Measurements from ENCODE around the gene MGAT5.

DNA sequence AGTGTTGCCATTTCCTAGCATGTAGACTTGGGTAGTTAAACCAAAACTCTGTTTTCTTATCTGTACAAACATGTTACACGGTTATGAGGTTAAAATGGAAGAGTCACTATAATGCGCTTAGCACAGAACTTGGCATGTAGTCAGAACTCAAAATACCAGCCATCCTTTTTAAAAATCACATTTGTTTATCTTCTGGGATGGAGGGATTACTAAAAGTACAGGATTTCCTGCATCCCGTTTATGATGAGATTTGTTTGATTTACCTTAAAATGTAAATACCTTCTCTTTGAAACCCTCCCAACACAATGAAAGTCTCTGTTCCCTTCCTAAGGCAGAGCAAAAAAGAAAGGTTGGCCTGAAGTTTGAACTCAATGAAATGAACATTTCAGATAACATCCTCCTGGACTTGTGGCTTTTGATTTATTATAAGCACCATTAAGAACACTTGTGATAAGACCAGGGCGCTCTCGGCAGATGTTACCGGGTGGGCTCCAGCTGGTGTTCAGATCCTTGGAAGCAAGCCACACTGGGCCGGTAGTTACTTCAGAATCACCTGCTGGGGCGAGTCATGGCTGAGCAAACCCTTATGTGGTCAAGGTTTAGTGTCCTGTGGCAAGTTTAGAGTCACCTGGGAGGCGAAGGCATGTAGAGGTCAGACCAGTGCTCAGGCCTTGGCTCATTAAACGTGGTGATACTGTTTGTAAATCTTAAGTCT lies 105.7 kb downstream of the MGAT5 start:
- no peak for TF ChIP-seq ZNF280D (tag by site-specific recombination; IDR thresholded peaks at IDR 0.05)
- TF ChIP-seq ZNF629 (tag by site-specific recombination; IDR thresholded peaks at IDR 0.05), result no peak
- TF ChIP-seq ZNF311 (tag by site-specific recombination; IDR thresholded peaks at IDR 0.05; ENCODE audit: borderline replicate concordance), result no peak
- TF ChIP-seq ZNF449 (tag by site-specific recombination; IDR thresholded peaks at IDR 0.05), result no peak
- no peak for TF ChIP-seq CTCF (tag by site-specific recombination; IDR thresholded peaks at IDR 0.05)
- TF ChIP-seq ZBTB20 (tag by site-specific recombination; IDR thresholded peaks at IDR 0.05), result no peak
- TF ChIP-seq REPIN1 (tag by site-specific recombination; IDR thresholded peaks at IDR 0.05; ENCODE audit: low read depth), result no peak
- TF ChIP-seq ZNF335 (tag by site-specific recombination; conservative IDR thresholded peaks at IDR 0.05), result no peak
- no peak for TF ChIP-seq ZNF600 (tag by site-specific recombination; IDR thresholded peaks at IDR 0.05)
- no peak for TF ChIP-seq ZBTB10 (tag by site-specific recombination; IDR thresholded peaks at IDR 0.05)
- TF ChIP-seq, protein P1, sequence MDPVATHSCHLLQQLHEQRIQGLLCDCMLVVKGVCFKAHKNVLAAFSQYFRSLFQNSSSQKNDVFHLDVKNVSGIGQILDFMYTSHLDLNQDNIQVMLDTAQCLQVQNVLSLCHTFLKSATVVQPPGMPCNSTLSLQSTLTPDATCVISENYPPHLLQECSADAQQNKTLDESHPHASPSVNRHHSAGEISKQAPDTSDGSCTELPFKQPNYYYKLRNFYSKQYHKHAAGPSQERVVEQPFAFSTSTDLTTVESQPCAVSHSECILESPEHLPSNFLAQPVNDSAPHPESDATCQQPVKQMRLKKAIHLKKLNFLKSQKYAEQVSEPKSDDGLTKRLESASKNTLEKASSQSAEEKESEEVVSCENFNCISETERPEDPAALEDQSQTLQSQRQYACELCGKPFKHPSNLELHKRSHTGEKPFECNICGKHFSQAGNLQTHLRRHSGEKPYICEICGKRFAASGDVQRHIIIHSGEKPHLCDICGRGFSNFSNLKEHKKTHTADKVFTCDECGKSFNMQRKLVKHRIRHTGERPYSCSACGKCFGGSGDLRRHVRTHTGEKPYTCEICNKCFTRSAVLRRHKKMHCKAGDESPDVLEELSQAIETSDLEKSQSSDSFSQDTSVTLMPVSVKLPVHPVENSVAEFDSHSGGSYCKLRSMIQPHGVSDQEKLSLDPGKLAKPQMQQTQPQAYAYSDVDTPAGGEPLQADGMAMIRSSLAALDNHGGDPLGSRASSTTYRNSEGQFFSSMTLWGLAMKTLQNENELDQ (tag by site-specific recombination; IDR thresholded peaks at IDR 0.05; ENCODE audit: low read depth), result no peak
- TF ChIP-seq ZNF658 (tag by site-specific recombination; IDR thresholded peaks at IDR 0.05), result no peak
- TF ChIP-seq ZNF138 (tag by site-specific recombination; IDR thresholded peaks at IDR 0.05; ENCODE audit: borderline replicate concordance), result no peak
- no peak for TF ChIP-seq REST (tag by site-specific recombination; IDR thresholded peaks at IDR 0.05)
